ENCODE data around the gene TPGS2.
"Not testable (repeated sequence)": the region's sequence is repeated elsewhere in the genome, so short reads cannot be mapped to it uniquely, and the experiment has no call there.

TPGS2 gene

DNA sequence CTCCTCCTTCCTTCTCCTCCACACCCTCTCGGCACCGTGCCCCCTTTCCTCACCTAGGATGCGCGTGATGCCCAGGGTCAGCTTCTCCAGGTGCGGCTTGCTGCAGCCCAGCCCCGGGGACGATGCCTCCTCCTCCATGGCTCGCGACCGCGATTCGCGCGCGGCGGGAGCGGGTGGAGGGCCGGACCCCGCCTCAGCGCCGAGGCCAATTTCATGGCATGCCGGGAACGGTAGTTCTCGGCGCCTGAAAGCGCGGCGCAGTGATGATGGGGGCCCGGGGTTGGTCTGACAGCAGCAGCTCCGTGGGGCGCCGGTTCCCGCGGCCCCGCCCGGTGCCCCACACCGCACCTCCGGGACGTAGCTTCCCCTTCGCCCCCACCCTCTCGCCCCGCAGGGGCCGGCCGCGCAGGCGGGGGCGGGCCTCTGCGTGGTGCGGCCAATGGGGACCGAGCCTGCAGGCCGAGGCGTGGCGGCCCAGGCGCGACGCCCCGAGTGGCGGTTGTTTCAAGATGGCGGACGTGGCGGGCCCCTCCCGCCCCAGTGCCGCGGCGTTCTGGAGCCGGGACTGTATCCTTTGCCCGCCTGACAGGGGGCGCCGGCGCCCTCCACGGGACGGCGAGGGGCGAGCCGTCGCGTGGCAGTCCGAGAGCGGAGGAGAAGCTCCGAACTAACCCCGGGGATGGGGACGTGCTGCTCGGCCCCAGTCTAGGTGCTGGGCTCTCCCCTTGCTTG, at the start of gene TPGS2, which contains the start of gene KIAA1328:
TSS of gene TPGS2 (minus strand) at position 373 of the 732 bp plus-strand sequence. CDS start at position 138, 235 bp downstream.
TSS of gene KIAA1328 (plus strand) at position 498 of the 732 bp plus-strand sequence. CDS start at position 510, 12 bp downstream.
- peak; percentile 92 for DNase-seq

DNA sequence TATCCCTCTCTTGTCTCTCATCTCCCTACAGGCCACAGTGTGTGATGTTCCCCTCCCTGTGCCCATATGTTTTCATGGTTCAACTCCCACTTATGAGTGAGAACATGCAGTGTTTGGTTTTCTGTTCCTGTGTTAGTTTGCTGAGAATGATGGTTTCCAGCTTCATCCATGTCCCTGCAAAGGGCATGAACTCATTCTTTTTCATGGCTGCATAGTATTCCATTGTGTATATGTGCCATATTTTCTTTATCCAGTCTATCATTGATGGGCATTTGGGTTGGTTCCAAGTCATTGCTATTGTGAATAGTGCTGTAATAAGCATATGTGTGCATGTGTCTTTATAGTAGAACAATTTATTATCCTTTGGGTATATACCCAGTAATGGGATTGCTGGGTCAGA, 45.0 kb upstream of the TPGS2 start:
- DNase-seq: not testable (repeated sequence)

DNA sequence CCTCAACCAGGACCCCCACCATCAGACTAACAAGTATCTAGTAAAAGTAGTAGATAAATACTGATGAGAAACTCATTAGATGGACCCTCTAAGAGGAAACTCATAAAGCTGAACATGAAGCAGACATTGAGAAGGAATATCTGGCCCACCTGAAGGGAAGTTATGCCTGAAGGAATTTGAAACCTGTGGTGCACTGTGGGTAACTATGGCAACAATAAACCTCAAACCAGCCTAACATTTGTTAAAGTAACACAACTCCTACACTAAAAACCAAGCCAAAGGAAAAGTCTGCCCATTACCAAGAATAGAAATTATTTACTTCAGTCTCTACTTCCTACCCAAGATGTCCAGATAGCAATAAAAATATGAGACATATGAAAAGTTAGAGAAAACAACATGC, 43.5 kb upstream of the TPGS2 start:
- no peak for DNase-seq

DNA sequence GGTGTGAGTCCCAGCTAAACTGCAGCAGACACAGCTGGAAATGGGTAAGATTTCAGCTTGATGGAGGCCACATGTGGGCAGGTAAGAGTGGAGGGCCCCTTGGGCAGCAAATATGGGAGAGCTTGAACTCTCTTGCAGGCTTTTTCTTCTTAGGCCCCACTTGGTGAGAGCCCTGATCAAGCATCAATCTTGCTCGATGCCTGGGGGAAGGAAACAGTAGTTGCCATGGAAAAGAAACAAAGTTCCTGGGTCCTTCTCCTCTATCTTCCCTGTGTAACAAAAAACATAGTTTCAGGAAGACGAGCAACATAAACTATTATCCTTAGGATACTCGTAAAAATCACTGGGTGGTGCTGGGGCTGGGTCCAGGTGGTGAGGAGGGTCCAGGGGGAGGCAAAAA, 43.0 kb upstream of the TPGS2 start:
- no peak for DNase-seq

GRCh38 chr18:36867056-36867455, 38.3 kb upstream of the TPGS2 start:
- no peak for DNase-seq

DNA sequence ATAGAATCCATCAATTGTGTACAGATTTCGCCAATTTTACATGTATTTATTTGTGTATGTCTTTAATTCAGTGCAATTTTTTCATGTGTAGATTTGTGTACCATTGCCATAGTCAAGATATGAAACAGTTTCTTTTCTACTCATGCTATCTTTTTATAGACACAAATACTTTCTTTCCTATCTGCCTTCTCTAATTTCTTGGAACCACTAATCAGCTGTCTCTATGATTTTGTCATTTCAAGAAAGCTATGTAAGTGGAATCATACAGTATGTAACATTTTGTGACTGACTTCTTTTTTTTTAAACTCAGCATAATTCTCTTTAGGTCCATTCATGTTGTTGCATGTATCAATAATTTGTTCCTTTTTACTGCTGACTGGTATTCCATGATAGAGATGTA, 33.4 kb upstream of the TPGS2 start:
- peak; percentile 17 for DNase-seq

- DNase-seq: no peak
Observed at GRCh38 chr18:36856815-36857214, 28.0 kb upstream of the TPGS2 start.

DNA sequence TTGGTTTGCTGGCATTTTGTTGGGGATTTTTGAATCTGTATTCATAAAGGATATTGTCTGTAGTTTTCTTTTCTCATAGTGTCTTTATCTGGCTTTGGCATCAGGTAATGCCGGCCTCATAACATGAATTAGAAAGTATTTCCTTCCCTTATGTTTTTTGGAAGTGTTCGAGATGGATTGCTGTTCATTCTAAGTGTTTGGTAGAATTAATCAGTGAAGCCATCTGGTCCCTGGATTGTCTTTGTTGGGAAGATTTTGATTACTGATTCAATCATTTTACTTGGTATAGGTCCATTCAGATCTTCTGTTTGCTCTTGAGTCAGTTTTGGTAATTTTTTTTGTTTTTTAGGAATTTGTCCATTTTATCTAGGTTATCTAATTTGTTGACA, 22.4 kb upstream of the TPGS2 start:
- DNase-seq: no peak

DNA sequence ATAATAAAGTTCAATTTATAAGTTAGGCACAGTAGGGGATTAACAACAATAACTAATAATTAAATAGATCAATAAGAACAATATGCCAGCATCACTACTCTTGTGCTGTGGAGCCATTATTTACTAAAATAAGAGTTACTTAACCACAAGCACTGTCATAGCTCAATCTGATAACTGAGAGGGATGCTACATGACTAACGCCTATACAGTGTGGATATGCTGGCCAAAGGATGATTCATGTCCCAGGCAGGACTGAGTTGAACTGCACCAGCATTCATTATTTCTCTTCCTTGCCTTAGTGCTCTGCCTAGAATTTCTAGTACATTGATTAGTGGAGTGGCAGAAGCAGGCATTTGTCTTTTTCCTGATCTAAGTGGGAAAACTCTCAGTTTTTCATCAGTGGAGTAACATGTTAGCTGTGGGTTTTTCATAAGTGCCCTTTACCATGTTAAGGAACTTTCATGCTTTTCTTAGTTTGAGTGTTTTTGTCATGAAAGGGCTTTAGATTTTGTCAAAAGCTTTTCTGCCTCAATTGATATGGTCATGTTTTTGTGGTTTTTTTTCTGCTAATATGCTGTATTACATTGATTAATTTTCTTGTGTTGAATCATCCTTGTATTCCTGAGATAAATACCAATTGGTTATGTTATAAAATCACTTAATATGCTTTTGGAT, 21.9 kb upstream of the TPGS2 start:
- peak; percentile 46 for DNase-seq

DNA sequence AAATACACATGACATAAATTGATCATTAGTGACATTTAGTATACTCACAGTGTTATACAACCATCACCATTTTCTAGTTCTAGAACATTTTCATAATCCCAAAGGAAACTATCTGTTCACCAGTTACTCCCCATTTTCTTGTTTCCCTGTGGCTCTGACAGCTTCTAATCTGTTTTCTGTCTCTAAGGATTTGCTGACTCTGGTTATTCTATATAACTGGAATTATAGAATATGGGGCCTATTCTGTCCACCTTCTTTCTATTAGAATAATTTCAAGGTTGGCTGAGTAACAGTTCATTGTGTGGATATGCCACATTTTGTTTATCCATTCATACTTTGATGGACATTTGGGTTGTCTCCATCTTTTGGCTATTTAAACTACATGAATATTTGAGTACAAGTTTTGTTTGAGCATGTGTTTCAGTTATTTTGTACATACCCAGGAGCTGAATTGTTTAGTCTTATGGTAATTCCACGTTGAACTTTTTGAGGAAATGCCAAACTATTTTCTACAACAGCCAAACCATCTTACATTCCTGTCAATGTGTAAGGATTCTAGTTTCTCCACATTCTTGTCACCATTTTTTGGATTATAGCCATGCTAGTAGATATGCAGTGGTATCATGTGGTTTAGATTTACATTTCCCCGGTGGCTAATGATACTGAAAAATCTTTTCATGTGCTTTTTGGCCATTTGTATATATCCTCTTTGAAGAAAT, 20.6 kb upstream of the TPGS2 start:
- no peak for DNase-seq

DNA sequence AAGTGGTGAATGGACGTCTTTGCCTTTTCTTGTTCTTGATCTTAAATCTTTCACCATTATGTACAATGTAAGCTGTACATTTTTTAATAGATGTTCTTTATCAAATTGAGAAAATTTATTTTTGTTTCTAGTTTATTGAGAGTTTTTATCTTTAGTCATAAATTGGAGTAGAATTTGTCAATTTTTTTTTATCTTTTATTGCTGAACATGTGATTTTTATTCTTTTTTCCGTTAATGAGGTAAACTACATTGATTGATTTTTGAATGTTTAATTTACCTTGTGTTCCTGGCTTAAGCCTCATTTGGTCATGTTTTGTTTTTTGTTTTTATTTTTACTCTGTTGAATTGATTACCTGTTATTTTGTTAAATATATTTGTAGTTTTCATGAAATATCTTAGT, 19.8 kb upstream of the TPGS2 start:
- no peak for DNase-seq

GRCh38 chr18:36843784-36844183, 15.0 kb upstream of the TPGS2 start:
- no peak for DNase-seq

- no peak for DNase-seq
Observed at GRCh38 chr18:36843199-36843598, 14.4 kb upstream of the TPGS2 start.

- no peak for DNase-seq
Observed at GRCh38 chr18:36839835-36840234, 11.0 kb upstream of the TPGS2 start.

- DNase-seq: no peak
Observed at GRCh38 chr18:36835927-36836326, 7.1 kb upstream of the TPGS2 start.

DNA sequence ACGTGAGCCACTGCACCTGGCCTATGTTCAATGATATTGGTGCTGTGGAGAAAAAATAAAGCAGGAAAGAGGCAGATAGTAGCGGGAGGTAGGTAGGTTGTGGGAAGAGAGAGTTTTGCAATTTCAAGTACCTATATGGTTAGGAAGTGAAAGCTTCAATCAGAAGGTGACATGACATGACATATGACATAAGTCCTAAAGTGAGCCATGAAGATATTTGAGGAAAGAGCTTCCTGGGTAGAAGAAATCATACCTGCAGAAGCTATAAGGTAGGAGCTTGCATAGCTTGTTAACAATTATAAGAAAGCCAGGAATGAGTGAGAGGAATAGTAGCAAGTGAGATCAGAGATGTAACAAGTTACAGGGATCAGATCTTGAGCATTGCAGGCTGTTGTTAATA, 4.3 kb upstream of the TPGS2 start:
- DNase-seq: no peak

DNA sequence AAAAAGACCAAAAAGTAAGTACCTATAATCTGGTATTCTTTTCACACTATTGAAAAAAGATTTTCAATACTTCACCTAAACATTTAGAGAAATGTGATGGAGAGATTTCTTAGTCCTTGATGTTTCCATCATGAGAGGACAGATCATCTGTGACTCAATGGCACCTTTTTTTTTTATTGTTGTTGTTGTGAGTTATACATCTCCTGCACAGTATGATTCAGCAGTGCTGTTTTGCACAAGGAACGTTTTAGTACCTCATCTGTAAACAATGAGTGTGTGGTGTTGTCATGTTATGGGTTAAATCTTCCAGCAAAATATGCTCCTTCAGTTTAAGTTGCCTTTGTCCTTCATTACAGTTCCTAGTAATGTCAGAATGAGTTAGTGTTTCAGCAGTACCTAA, 2.3 kb upstream of the TPGS2 start:
- no peak for DNase-seq

DNA sequence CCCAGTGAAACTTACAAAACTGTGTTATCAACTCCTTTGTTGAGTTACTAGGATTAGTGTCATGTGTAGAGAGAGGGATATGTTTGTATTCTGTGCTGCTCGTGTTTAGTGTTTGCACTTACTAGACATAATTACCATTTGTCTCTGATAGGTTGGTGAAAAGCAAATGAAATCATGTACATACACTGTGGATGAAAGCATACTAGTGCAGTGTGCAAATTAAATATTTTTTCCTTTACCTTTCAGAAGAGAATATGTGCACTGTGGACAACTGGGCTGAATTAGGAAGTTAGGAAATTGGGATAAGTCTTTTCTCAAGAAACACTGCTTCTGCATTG, 1.3 kb upstream of the TPGS2 start:
- DNase-seq: no peak

- no peak for DNase-seq
Observed at GRCh38 chr18:36829362-36830157, 758 bp upstream of the TPGS2 start.

GRCh38 chr18:36828157-36828629, 609 bp downstream of the TPGS2 start:
- DNase-seq: peak; percentile 15

- no peak for DNase-seq
Observed at GRCh38 chr18:36826556-36826955, 2.2 kb downstream of the TPGS2 start.

GRCh38 chr18:36825526-36825925, 3.3 kb downstream of the TPGS2 start:
- no peak for DNase-seq

- DNase-seq: no peak
Observed at GRCh38 chr18:36821681-36822080, 7.1 kb downstream of the TPGS2 start.

Measured in activated CD4-positive, alpha-beta T cell treated with anti-CD3 and anti-CD28 coated beads, Interleukin-2, amount 50 U/mL, for 16 hours (primary cell).